GM21390 (cell line): ENCODE results near the gene NME3.

Experiments
- ATAC-seq: cut with Tn5 transposase; IDR thresholded peaks from one replicate; pipeline ENCODE4 v1.9.1; 2021; ENCODE audit not compliant: unreplicated experiment

NME3 gene

GRCh38 chr16:1729445-1729844 lies 41.9 kb downstream of the NME3 start:
- no peak for ATAC-seq

GRCh38 chr16:1729026-1729425 lies 42.3 kb downstream of the NME3 start:
- ATAC-seq = no peak

- no peak for ATAC-seq
These were observed 43.4 kb downstream of the NME3 start for GRCh38 chr16:1727651-1728624.

DNA sequence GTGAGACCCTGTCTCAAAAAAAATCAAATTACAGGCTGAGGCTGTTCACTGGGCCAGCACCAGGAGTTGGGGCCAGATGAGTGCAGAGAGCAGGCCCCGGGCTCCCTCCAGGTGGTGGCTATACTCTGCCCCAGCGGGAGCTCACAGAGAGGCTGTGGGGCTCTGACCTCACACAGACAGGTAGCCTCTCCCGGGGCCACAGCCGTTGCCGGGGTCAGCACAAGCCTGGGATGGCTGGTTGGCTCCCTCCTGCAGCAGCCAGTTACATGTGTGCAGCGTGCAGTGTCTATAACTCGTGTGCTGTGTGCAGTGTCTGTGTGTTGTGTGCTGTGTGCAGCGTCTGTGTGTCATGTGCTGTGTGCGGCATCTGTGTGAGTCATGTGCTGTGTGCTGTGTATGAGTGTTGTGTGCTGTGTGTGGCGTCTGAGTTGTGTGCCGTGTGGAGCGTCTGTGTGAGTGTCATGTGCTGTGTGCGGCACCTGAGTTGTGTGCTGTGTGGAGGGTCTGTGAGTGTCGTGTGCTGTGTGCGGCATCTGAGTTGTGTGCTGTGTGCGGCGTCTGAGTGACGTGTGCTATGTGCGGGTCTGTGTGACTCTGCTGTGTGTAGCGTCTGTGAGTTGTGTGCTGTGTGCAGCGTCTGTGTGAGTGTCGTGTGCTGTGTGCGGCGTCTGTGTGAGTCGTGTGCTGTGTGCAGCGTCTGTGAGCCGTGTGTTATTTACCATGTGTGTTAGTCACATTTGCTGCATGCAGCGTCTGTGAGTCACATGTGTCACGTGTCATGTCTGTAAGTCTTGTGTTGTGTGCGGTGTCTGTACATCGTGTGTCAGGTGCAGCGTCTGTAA lies 44.5 kb downstream of the NME3 start:
- no peak for ATAC-seq

DNA sequence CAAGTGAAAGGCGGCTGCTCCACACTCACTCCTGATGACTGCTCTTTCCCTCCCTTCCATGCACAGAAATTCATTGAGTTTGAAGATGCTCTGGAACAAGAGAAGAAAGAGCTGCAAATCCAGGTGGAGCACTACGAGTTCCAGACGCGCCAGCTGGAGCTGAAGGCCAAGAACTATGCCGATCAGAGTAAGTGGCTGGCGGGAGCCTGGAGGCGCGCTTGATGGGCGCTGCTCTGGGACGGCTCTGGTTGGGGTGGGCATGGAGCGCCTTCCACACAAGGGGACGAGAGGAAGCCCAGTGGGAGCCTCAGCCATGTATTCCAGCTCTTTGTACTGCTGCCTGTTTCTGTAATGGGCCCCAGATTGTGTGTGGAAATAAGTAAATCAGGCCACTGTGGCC lies 46.9 kb downstream of the NME3 start:
- ATAC-seq = no peak

- no peak for ATAC-seq
These were observed 47.7 kb downstream of the NME3 start for GRCh38 chr16:1723450-1724147.

- ATAC-seq = no peak
These were observed 50.0 kb downstream of the NME3 start for GRCh38 chr16:1721372-1721771.
